Ectodermal cell (in vitro differentiated cells): ENCODE results near the gene DNAH17.

Experiments used
- H3K27ac ChIP-seq: 2 replicates; pipeline ENCODE4 v1.7.0; 2013; ENCODE audit warnings: mild to moderate bottlenecking, low read depth, low read length; ENCODE audit not compliant: insufficient read depth, poor library complexity, severe bottlenecking
- H3K27me3 ChIP-seq: 2 replicates; pipeline ENCODE4 v1.7.0; 2013; ENCODE audit warnings: mild to moderate bottlenecking, low read length; ENCODE audit not compliant: insufficient read depth, control insufficient read depth, poor library complexity, severe bottlenecking
- H3K36me3 ChIP-seq: one replicate; pipeline ENCODE4 v1.7.0; 2013; ENCODE audit warnings: low read length; ENCODE audit not compliant: control insufficient read depth, insufficient read depth
- H3K4me1 ChIP-seq: one replicate; pipeline ENCODE4 v1.7.0; 2013; ENCODE audit warnings: low read length; ENCODE audit not compliant: control insufficient read depth, insufficient read depth
- H3K4me3 ChIP-seq: 2 replicates; pipeline ENCODE4 v1.7.0; 2013; ENCODE audit warnings: low read depth, low read length, control low read depth; ENCODE audit not compliant: insufficient read depth
- H3K9me3 ChIP-seq: 2 replicates; pipeline ENCODE4 v1.7.0; 2013; ENCODE audit warnings: mild to moderate bottlenecking, low read length, moderate library complexity; ENCODE audit not compliant: control insufficient read depth
- WGBS, 2 experiments: methylation state at CpG; one replicate each; pipeline ENCODE4 v1.1.7; 2013; ENCODE audit warnings: missing lambda C conversion rate in 2 of 2; 5-methylcytosine and 5-hydroxymethylcytosine counted together

Gene DNAH17

GRCh38 chr17:78575340-78575739 is 1.9 kb downstream of the DNAH17 start:
- H3K27me3 ChIP-seq = peaks cover under 1% of the 10 kb centered on the region
- H3K27ac ChIP-seq = no peak overlapping the region
- H3K4me1 ChIP-seq = no peaks in the 10 kb centered on the region
- no peaks in the 10 kb centered on the region for H3K36me3 ChIP-seq
- 76 to 79% methylated on average over 12 of the region's 12 CpGs for WGBS, 2 experiments
- no peaks in the 10 kb centered on the region for H3K9me3 ChIP-seq
- no peak overlapping the region for H3K4me3 ChIP-seq

GRCh38 chr17:78573955-78574354 is 3.2 kb downstream of the DNAH17 start:
- no peaks in the 10 kb centered on the region for H3K27me3 ChIP-seq
- no peaks in the 10 kb centered on the region for H3K4me1 ChIP-seq
- H3K9me3 ChIP-seq = no peaks in the 10 kb centered on the region
- H3K36me3 ChIP-seq = no peaks in the 10 kb centered on the region
- WGBS, 2 experiments = 91 to 94% methylated on average over 8 of the region's 8 CpGs
- no peak overlapping the region for H3K27ac ChIP-seq
- H3K4me3 ChIP-seq = no peak overlapping the region

GRCh38 chr17:78572239-78573205 is 4.7 kb downstream of the DNAH17 start:
- no peaks in the 10 kb centered on the region for H3K36me3 ChIP-seq
- H3K4me3 ChIP-seq = no peak overlapping the region
- no peaks in the 10 kb centered on the region for H3K9me3 ChIP-seq
- no peaks in the 10 kb centered on the region for H3K27me3 ChIP-seq
- H3K27ac ChIP-seq = no peak overlapping the region
- no peaks in the 10 kb centered on the region for H3K4me1 ChIP-seq
- WGBS, 2 experiments = 75 to 78% methylated on average over 19 to 20 of the region's 20 CpGs

- Histone ChIP-seq H3K4me1 (no peaks in the 10 kb centered on the region), H3K27ac (no peak overlapping the region), H3K9me3 (no peaks in the 10 kb centered on the region), H3K27me3 (no peaks in the 10 kb centered on the region), H3K4me3 (no peak overlapping the region), H3K36me3 (no peaks in the 10 kb centered on the region)
- 95 to 97% methylated on average over 13 of the region's 13 CpGs for whole genome bisulfite sequencing, 2 experiments
Observed at GRCh38 chr17:78571329-78571728, 5.9 kb downstream of the DNAH17 start.

- H3K9me3 ChIP-seq = no peaks in the 10 kb centered on the region
- WGBS, 2 experiments = 93 to 94% methylated on average over 16 of the region's 16 CpGs
Observed at GRCh38 chr17:78568494-78569115, 8.6 kb downstream of the DNAH17 start.

GRCh38 chr17:78567991-78568390 is 9.2 kb downstream of the DNAH17 start:
- 94% methylated on average over 11 of the region's 11 CpGs for WGBS, 2 experiments
- Histone ChIP-seq H3K27me3 (no peaks in the 10 kb centered on the region), H3K4me3 (no peak overlapping the region), H3K4me1 (no peaks in the 10 kb centered on the region), H3K27ac (no peak overlapping the region), H3K9me3 (no peaks in the 10 kb centered on the region), H3K36me3 (no peaks in the 10 kb centered on the region)

More at GRCh38 chr17:78568494-78569115, 8.6 kb downstream of the DNAH17 start:
- H3K4me1 ChIP-seq = no peaks in the 10 kb centered on the region
- H3K36me3 ChIP-seq = no peaks in the 10 kb centered on the region
- no peak overlapping the region for H3K27ac ChIP-seq
- H3K4me3 ChIP-seq = no peak overlapping the region
- no peaks in the 10 kb centered on the region for H3K27me3 ChIP-seq

GRCh38 chr17:78566947-78567346 is 10.2 kb downstream of the DNAH17 start:
- Histone ChIP-seq H3K36me3 (no peaks in the 10 kb centered on the region), H3K4me3 (no peak overlapping the region), H3K27me3 (no peaks in the 10 kb centered on the region), H3K4me1 (no peaks in the 10 kb centered on the region), H3K9me3 (no peaks in the 10 kb centered on the region), H3K27ac (no peak overlapping the region)
- 91 to 95% methylated on average over 10 of the region's 10 CpGs for WGBS, 2 experiments

GRCh38 chr17:78563189-78564145 is 13.7 kb downstream of the DNAH17 start:
- H3K27ac ChIP-seq = no peak overlapping the region
- H3K4me3 ChIP-seq = no peak overlapping the region
- no peaks in the 10 kb centered on the region for H3K27me3 ChIP-seq
- 93 to 95% methylated on average over 21 to 22 of the region's 22 CpGs for WGBS, 2 experiments
- no peaks in the 10 kb centered on the region for H3K4me1 ChIP-seq
- no peaks in the 10 kb centered on the region for H3K9me3 ChIP-seq
- H3K36me3 ChIP-seq = no peaks in the 10 kb centered on the region

- H3K4me1 ChIP-seq = no peaks in the 10 kb centered on the region
- no peak overlapping the region for H3K27ac ChIP-seq
- WGBS, 2 experiments = 93 to 95% methylated on average over 7 of the region's 7 CpGs
Observed at GRCh38 chr17:78562734-78563133, 14.5 kb downstream of the DNAH17 start.

More at GRCh38 chr17:78562734-78563133, 14.5 kb downstream of the DNAH17 start:
- Histone ChIP-seq H3K27me3 (no peaks in the 10 kb centered on the region), H3K4me3 (no peak overlapping the region), H3K9me3 (no peaks in the 10 kb centered on the region), H3K36me3 (no peaks in the 10 kb centered on the region)
